Activated CD8-positive, alpha-beta T cell treated with anti-CD3 and anti-CD28 coated beads for 36 hours (primary cell): ENCODE results near the gene CLDN34. TPM values are rescaled to one million over a fixed set of nuclear protein-coding genes. Genes with fewer than 3 reads are reported as not detected.
A peak's percentile ranks its signal among the peaks of the same experiment; 100 is the strongest.

ENCODE experiments used
- ATAC-seq: fragments of 200-7000 bp; cut with Tn5 transposase; one replicate; pipeline ENCODE4 v1.10.0; 2021; ENCODE audit warnings: mild to moderate bottlenecking, moderate library complexity
- CTCF ChIA-PET: fragments of 350-600 bp; sonication (Branson Sonifier 250); formaldehyde crosslinking; loops from one replicate; lab custom pipeline; 2021; ENCODE audit warnings: antibody characterized with exemption; lab: Charles Lee
- POLR2A ChIA-PET: fragments of 350-600 bp; sonication (Branson Sonifier 250); formaldehyde crosslinking; loops from one replicate; lab custom pipeline; 2021; ENCODE audit warnings: antibody characterized with exemption; lab: Charles Lee
- DNase-seq: peaks from one replicate; pipeline ENCODE4 v3.0.0-alpha.2; 2020
- H3K27ac Mint-ChIP-seq: one replicate; pipeline ENCODE4 v1.8.0; 2021; ENCODE audit warnings: mild to moderate bottlenecking, mixed read lengths
- H3K27me3 Mint-ChIP-seq: one replicate; pipeline ENCODE4 v1.8.0; 2021; ENCODE audit warnings: mixed read lengths
- H3K36me3 Mint-ChIP-seq: one replicate; pipeline ENCODE4 v1.8.0; 2021; ENCODE audit warnings: low read depth, mixed read lengths
- H3K4me1 Mint-ChIP-seq: one replicate; pipeline ENCODE4 v1.8.0; 2021; ENCODE audit warnings: low read depth, mixed read lengths
- H3K4me3 Mint-ChIP-seq: one replicate; pipeline ENCODE4 v1.8.0; 2021; ENCODE audit warnings: mild to moderate bottlenecking, moderate library complexity, mixed read lengths
- H3K9me3 Mint-ChIP-seq: one replicate; pipeline ENCODE4 v1.8.0; 2021; ENCODE audit warnings: mixed read lengths
- CTCF ChIP-seq: fragments of 200-600 bp; IDR thresholded peaks from one replicate; pipeline ENCODE4 v1.8.0; 2022; ENCODE audit warnings: antibody characterized with exemption, mild to moderate bottlenecking
- intact Hi-C: fragments of 100-400 bp; cut with micrococcal nuclease; formaldehyde crosslinking; loops from one replicate; pipeline ENCODE4 v1.10.0; 2022
- total RNA-seq, 2 experiments: library from RNA; stranded (reverse); gene quantifications; one replicate each; pipeline ENCODE4 v1.2.3, GENCODE V29; 2021

Gene CLDN34
- total RNA-seq, 2 experiments from 2014 or later = not detected

- ChIA-PET CTCF (no interaction called here), POLR2A (no interaction called here)
- Mint-ChIP-seq H3K27me3 (no peaks in the 10 kb centered on the region), H3K36me3 (no peaks in the 10 kb centered on the region), H3K4me3 (no peak overlapping the region), H3K27ac (no peak overlapping the region), H3K9me3 (no peaks in the 10 kb centered on the region), H3K4me1 (peaks cover 37% of the 10 kb centered on the region)
- ATAC-seq = no peak
- intact Hi-C loops = no loop called here
- no peak for DNase-seq
- TF ChIP-seq CTCF = no peak
Measured at GRCh38 chrX:10006770-10007169, 39.6 kb downstream of the CLDN34 start.

- Mint-ChIP-seq H3K27ac (no peak overlapping the region), H3K36me3 (no peaks in the 10 kb centered on the region), H3K27me3 (no peaks in the 10 kb centered on the region), H3K4me3 (no peak overlapping the region), H3K9me3 (no peaks in the 10 kb centered on the region), H3K4me1 (peaks cover 42% of the 10 kb centered on the region)
- ATAC-seq (no peak), DNase-seq (no peak)
- intact Hi-C loops = no loop called here
- CTCF ChIA-PET = interaction anchor here (1.4 kb wide), 1 partner anchor 111 kb away, joined by 3 read pairs; no protein-coding TSS in a partner anchor
- no peak for TF ChIP-seq CTCF
- POLR2A ChIA-PET = no interaction called here
Measured at GRCh38 chrX:10007621-10008020, 40.5 kb downstream of the CLDN34 start.

- no peaks in the 10 kb centered on the region for H3K9me3 Mint-ChIP-seq
- CTCF ChIA-PET = interaction anchor here (1.4 to 1.7 kb wide), 2 partner anchors 12 to 110 kb away, joined by 3 to 7 read pairs; no protein-coding TSS in a partner anchor
- intact Hi-C loops = no loop called here
- H3K4me3 Mint-ChIP-seq = no peak overlapping the region
- no peaks in the 10 kb centered on the region for H3K36me3 Mint-ChIP-seq
- no peak overlapping the region for H3K27ac Mint-ChIP-seq
- no peak for TF ChIP-seq CTCF
- peaks cover 4% of the 10 kb centered on the region for H3K27me3 Mint-ChIP-seq
- peaks cover 42% of the 10 kb centered on the region for H3K4me1 Mint-ChIP-seq
- POLR2A ChIA-PET = interaction anchor here (0.8 to 1.2 kb wide), 2 partner anchors 102 to 104 kb away, joined by 3 to 4 read pairs; no protein-coding TSS in a partner anchor
- DNase-seq (no peak), ATAC-seq (no peak)
Measured at GRCh38 chrX:10008483-10009056, 41.4 kb downstream of the CLDN34 start.

GRCh38 chrX:10009741-10010140, 42.6 kb downstream of the CLDN34 start:
- no peak for TF ChIP-seq CTCF
- no peak overlapping the region for H3K27ac Mint-ChIP-seq
- H3K36me3 Mint-ChIP-seq = no peaks in the 10 kb centered on the region
- ChIA-PET POLR2A (no interaction called here), CTCF (interaction anchor here (1.7 kb wide), 1 partner anchor 13 kb away, joined by 7 read pairs; no protein-coding TSS in a partner anchor)
- no peak overlapping the region for H3K4me3 Mint-ChIP-seq
- no peaks in the 10 kb centered on the region for H3K9me3 Mint-ChIP-seq
- no peak for ATAC-seq
- DNase-seq = no peak
- H3K27me3 Mint-ChIP-seq = peaks cover 4% of the 10 kb centered on the region
- H3K4me1 Mint-ChIP-seq = peaks cover 35% of the 10 kb centered on the region
- intact Hi-C loops = loop anchor here (5.0 kb wide), 1 partner anchor 108 kb away; no protein-coding TSS in a partner anchor

- DNase-seq (no peak), ATAC-seq (no peak)
- Mint-ChIP-seq H3K36me3 (no peaks in the 10 kb centered on the region), H3K27me3 (peaks cover 4% of the 10 kb centered on the region), H3K9me3 (no peaks in the 10 kb centered on the region), H3K4me1 (peaks cover 32% of the 10 kb centered on the region), H3K27ac (peak overlapping the region; percentile 87), H3K4me3 (no peak overlapping the region)
- POLR2A ChIA-PET = no interaction called here
- intact Hi-C loops = loop anchor here (5.0 kb wide), 1 partner anchor 107 kb away; no protein-coding TSS in a partner anchor
- CTCF ChIA-PET = interaction anchor here (1.6 to 2.7 kb wide), 5 partner anchors 13 to 109 kb away, joined by 3 to 17 read pairs (median 6); no protein-coding TSS in a partner anchor
- no peak for TF ChIP-seq CTCF
Measured at GRCh38 chrX:10010686-10011085, 43.5 kb downstream of the CLDN34 start.
